ENCODE results near the gene TYW1.

- TF ChIP-seq CTCF (IDR thresholded peaks at IDR 0.05) (no peak), EP300 (IDR thresholded peaks at IDR 0.05) (no peak)
Measured at GRCh38 chr7:67210567-67210966, 213.9 kb downstream of the TYW1 start.
